T-helper 2 cell treated with Interferon-gamma antibody and Interleukin-4, amounts not matched to agents 5 μg/mL and 100 μg/mL, for 36 hours (primary cell): ENCODE measurements around the gene FPR1.

ENCODE experiments used
- DNase-seq: peaks from one replicate; pipeline ENCODE4 v3.0.0; 2021; ENCODE audit warnings: low spot score
- H3K27ac Mint-ChIP-seq: one replicate; pipeline ENCODE4 v1.8.0; 2021; ENCODE audit warnings: mild to moderate bottlenecking, mixed read lengths
- H3K27me3 Mint-ChIP-seq: one replicate; pipeline ENCODE4 v1.8.0; 2021; ENCODE audit warnings: low read depth, mixed read lengths
- H3K36me3 Mint-ChIP-seq: one replicate; pipeline ENCODE4 v1.8.0; 2021; ENCODE audit warnings: low read depth, mixed read lengths
- H3K4me1 Mint-ChIP-seq: one replicate; pipeline ENCODE4 v1.8.0; 2021; ENCODE audit warnings: low read depth, mixed read lengths
- H3K4me3 Mint-ChIP-seq: one replicate; pipeline ENCODE4 v1.8.0; 2022; ENCODE audit warnings: mild to moderate bottlenecking, moderate library complexity, mixed read lengths
- H3K9me3 Mint-ChIP-seq: one replicate; pipeline ENCODE4 v1.8.0; 2021; ENCODE audit warnings: mixed read lengths

Gene FPR1

DNA sequence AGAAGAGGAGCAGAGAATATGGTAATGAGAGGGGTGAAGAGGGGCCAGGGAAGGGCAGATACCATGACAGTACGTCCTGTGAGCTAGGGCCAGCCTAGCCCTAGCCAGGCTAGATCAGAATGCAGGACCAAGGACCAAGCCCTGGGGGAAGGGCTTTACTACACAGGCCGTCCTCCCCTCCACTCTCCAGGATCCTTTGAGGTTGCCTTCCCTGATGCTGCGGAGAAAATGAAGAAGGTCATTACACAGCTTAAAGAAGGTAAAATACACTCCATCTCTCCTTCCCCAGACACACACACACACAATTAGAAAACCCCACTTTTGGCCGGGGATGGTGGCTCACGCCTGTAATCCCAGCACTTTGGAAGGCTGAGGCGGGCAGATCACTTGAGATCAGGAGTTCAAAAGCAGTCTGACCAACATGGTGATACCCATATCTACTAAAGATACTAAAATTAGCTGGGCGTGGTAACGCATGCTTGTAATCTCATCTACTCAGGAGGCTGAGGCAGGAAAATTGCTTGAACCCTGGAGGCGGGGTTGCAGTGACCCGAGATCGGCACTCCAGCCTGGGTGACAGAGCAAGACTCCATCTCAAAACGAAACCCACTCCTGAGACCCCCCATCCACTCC, 50.1 kb downstream of the FPR1 start:
- no peak overlapping the region for H3K27ac Mint-ChIP-seq
- peaks cover 15% of the 10 kb centered on the region for H3K4me1 Mint-ChIP-seq
- H3K27me3 Mint-ChIP-seq, result peaks cover 2% of the 10 kb centered on the region
- H3K4me3 Mint-ChIP-seq, result no peak overlapping the region
- no peaks in the 10 kb centered on the region for H3K9me3 Mint-ChIP-seq
- no peak for DNase-seq
- peaks cover 17% of the 10 kb centered on the region for H3K36me3 Mint-ChIP-seq

GRCh38 chr19:51699170-51699569, 52.5 kb downstream of the FPR1 start:
- Mint-ChIP-seq H3K27me3 (peaks cover 2% of the 10 kb centered on the region), H3K27ac (no peak overlapping the region), H3K9me3 (no peaks in the 10 kb centered on the region), H3K36me3 (peaks cover 1% of the 10 kb centered on the region), H3K4me3 (no peak overlapping the region), H3K4me1 (peaks cover 9% of the 10 kb centered on the region)
- no peak for DNase-seq

GRCh38 chr19:51698296-51698695, 53.4 kb downstream of the FPR1 start:
- H3K9me3 Mint-ChIP-seq, result no peaks in the 10 kb centered on the region
- no peak overlapping the region for H3K4me3 Mint-ChIP-seq
- H3K4me1 Mint-ChIP-seq, result peaks cover 6% of the 10 kb centered on the region
- H3K36me3 Mint-ChIP-seq, result peaks cover 1% of the 10 kb centered on the region
- H3K27ac Mint-ChIP-seq, result no peak overlapping the region
- no peak for DNase-seq
- peaks cover 2% of the 10 kb centered on the region for H3K27me3 Mint-ChIP-seq

DNA sequence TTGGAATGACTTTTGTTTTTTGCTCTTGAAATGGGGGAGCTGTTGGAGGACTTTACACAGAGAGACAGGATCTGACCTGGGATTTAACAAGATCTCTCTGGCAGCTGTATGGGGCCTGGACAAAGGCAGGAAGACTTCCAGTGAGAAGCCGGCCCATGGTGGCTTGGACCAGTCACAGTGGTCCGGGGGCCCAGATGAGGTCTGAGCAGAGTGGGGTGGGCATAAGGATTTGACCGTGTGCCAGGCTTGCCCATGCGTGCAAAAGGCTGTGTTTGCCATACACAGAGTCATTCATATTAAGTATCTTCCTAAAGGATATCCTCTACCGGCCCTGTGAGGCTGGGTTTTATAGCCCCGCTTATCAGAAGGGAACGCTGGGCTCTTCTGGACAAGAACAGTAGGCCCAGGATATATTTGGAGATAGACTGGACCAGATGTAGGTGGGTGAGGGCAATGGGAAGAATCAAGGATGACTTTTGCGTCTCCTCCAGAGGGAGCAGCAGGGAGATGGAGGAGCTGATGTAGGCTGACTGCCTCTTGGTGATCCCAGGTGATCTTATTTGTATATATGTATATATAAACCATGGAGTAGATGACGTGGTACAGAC, 54.4 kb downstream of the FPR1 start:
- Mint-ChIP-seq H3K27me3 (no peaks in the 10 kb centered on the region), H3K27ac (no peak overlapping the region), H3K9me3 (no peaks in the 10 kb centered on the region), H3K36me3 (peaks cover 1% of the 10 kb centered on the region), H3K4me1 (no peaks in the 10 kb centered on the region), H3K4me3 (no peak overlapping the region)
- DNase-seq, result no peak

- H3K9me3 Mint-ChIP-seq, result no peaks in the 10 kb centered on the region
- peaks cover 1% of the 10 kb centered on the region for H3K36me3 Mint-ChIP-seq
- H3K27me3 Mint-ChIP-seq, result no peaks in the 10 kb centered on the region
- no peak overlapping the region for H3K27ac Mint-ChIP-seq
- H3K4me3 Mint-ChIP-seq, result no peak overlapping the region
- no peak for DNase-seq
- H3K4me1 Mint-ChIP-seq, result no peaks in the 10 kb centered on the region
These were observed 55.1 kb downstream of the FPR1 start for GRCh38 chr19:51696606-51697005.
